Retinal pigment epithelial cell (primary cell): Measurements from ENCODE around the gene DENND4A.
"Not testable (repeated sequence)": the region's sequence is repeated elsewhere in the genome, so short reads cannot be mapped to it uniquely, and the experiment has no call there.

Experiments
- DNase-seq: peaks from one replicate; pipeline ENCODE4 v3.0.0-alpha.2; 2010; ENCODE audit warnings: low read depth
- H3K4me3 ChIP-seq: 2 replicates; pipeline ENCODE4 v1.5.1; 2011; ENCODE audit warnings: mild to moderate bottlenecking, low read length, control low read depth, moderate library complexity
- TF ChIP-seq, protein P1 (sequence below): conservative IDR thresholded peaks from 2 replicates; pipeline ENCODE4 v1.5.1; 2011; ENCODE audit warnings: low read depth, low read length, control low read depth, inconsistent platforms

The DENND4A gene

DNA sequence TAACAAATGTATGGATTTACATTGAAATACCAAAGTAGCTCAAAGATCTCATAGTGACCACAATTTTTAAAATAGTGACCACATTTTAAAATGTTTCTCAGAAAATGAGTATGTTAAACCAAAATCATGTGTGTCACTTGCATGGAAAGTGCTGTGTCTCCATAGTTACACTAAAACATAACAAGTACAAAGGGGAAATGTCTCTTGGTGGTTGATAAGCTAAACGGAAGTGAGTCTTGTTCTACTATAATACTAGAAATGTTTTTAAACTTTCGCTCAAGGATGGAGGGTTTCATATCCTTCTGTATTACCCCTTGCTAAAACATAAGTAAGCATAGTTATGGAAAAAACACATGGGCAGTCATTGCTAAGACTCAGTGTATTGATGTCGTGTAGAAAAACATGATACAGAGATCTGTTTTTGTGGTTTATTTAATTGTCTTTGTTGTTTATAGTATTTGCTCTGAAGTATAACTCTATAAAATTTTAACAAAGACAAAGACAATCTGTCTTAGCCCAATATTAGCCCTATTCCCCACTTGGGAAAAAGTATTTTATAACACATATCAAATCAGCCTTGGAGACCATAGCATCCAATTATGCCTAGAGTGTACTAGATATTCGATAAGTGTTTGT, 27.0 kb upstream of the DENND4A start:
- no peak for DNase-seq
- no peak overlapping the region for H3K4me3 ChIP-seq
- TF ChIP-seq, protein P1, sequence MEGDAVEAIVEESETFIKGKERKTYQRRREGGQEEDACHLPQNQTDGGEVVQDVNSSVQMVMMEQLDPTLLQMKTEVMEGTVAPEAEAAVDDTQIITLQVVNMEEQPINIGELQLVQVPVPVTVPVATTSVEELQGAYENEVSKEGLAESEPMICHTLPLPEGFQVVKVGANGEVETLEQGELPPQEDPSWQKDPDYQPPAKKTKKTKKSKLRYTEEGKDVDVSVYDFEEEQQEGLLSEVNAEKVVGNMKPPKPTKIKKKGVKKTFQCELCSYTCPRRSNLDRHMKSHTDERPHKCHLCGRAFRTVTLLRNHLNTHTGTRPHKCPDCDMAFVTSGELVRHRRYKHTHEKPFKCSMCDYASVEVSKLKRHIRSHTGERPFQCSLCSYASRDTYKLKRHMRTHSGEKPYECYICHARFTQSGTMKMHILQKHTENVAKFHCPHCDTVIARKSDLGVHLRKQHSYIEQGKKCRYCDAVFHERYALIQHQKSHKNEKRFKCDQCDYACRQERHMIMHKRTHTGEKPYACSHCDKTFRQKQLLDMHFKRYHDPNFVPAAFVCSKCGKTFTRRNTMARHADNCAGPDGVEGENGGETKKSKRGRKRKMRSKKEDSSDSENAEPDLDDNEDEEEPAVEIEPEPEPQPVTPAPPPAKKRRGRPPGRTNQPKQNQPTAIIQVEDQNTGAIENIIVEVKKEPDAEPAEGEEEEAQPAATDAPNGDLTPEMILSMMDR: no peak

DNA sequence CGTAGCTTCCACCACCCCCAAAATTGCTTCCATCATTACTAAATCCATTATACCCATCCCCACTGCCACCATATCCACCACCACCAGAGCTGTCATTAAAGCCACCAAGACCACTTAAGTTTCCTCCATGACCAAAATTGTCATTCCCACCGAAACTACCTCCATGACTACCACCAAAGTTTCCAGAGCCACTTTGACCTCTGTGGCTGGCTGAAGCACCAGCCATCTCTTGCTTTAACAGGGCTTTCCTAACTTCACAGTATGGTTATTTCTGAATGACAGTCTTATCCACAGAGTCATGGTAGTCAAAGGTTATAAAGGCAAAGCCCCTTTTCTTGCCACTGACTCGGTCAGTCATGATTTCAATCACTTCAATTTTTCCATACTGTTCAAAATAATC, 24.3 kb upstream of the DENND4A start:
- no peak overlapping the region for H3K4me3 ChIP-seq
- TF ChIP-seq, protein P1: no peak
- DNase-seq: no peak

DNA sequence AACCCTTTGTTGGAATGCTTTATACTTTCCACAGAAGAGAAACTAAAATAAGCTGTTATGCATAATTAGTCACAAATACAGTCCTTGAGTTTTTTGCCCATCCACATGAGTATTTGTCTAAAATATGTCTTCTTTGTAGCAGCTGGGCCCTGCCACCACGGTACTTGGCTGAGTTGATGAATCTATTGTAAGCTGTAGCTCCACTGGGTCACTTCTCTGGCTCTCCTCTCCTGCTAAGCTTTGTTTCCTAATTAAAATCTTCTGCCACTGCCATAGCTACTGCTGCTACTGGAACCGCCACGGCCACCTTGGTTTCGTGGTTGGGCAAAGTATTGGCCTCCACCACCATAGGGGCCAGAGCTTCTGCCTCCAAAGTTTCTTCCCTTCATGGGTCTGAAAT, 23.9 kb upstream of the DENND4A start:
- not testable (repeated sequence) for H3K4me3 ChIP-seq, DNase-seq

DNA sequence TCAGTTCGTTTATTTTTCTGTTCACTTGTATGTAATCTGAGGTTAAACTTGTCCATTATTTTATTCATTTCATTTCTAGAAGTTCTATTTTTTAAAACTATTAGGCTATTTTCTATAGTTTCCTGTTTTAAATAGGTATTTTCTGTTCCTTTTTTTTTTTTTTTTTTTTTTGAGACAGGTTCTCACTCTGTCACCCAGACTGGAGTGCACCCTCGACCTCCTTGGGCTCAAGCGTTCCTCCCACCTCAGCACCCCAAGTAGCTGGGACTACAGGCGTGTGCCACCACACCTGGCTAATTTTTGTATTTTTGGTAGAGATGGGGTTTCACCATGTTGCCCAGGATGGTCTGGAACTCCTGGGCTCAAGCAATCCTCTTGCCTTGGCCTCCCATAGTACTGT, 22.2 kb upstream of the DENND4A start:
- not testable (repeated sequence) for H3K4me3 ChIP-seq, DNase-seq

- no peak overlapping the region for H3K4me3 ChIP-seq
- DNase-seq: no peak
- TF ChIP-seq, protein P1: no peak
These were observed 20.8 kb upstream of the DENND4A start for GRCh38 chr15:65812916-65813315.

DNA sequence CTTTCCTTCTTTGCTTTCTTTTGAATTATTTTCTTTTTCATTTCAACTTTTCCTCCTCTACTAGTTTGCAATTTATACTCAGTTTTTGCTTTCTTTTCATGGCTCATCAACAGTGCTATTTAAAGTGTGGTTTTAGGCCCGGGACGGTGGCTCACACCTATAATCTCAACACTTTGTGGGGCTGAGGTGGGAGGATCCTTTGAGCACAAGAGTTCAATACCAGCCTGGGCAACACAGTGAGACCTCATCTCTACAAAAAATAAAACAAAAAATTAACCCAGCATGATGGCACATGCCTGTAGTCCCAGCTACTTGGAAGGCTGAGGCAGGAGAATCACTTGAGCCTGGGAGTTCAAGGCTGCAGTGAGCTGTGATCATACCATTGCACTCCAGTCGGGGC, 20.4 kb upstream of the DENND4A start:
- DNase-seq: no peak
- TF ChIP-seq, protein P1: no peak
- H3K4me3 ChIP-seq: no peak overlapping the region

DNA sequence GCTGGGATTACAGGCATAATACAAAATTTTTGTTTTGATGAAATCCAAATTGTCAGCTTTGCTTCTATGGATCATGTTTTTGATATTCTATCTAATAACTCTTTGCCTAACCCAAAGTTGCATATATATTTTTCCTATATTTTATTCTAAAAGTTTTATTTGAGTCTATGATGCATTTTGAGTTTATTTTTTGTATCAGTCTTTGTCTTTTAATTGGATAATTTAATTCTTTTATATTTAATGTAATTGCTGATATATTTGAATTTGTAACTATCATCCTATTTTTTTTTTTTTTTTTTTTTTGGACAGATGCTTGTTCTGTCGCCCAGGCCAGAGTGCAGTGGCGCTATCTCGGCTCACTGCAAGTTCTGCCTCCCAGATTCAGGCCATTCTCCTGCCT, 19.7 kb upstream of the DENND4A start:
- TF ChIP-seq, protein P1: no peak
- no peak for DNase-seq
- no peak overlapping the region for H3K4me3 ChIP-seq

DNA sequence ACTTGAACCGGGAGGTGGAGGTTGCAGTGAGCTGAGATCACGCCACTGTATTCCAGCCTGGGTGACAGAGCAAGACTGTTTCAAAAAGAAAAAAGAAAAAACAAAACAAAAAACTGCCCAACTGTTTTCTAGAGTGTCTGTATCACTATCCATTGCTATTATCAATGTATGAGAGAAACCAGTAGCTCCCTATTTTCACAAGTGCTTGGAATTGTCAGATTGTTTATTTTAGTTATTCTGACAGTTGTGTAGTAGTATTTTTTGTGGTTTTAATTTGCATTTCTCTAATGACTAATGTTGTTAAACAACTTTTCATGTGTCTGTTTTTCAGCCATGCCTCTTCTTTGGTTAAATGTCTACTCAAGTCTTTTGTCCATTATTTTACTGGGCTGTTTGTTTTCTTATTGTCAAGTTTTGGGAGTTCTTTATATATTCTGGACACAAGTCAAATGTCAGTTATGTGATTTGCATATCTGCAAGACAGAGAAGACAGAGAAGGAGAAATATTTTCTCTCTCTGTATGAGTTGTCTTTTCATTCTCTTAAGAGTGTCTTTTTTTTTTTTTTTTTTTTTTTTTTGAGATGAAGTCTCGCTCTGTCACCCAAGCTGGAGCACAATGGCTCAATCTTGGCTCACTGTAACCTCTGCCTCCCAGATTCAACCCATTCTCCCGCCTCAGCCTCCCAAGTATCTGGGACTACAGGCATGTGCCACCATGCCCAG, 19.1 kb upstream of the DENND4A start:
- H3K4me3 ChIP-seq: not testable (repeated sequence)

More for the DNA sequence above, 19.1 kb upstream of the DENND4A start:
- not testable (repeated sequence) for DNase-seq
